Gastroesophageal sphincter (tissue), 4 donors: Measurements from ENCODE around the gene VPS8. TPM values are rescaled to one million over a fixed set of nuclear protein-coding genes. Genes with fewer than 3 reads are reported as not detected.

Experiments
- ATAC-seq: fragments of 150-250 bp; one replicate; pipeline ENCODE4 v1.9.1; 2016; ENCODE audit warnings: mild to moderate bottlenecking, moderate library complexity
- H3K27ac ChIP-seq, 4 donors: fragments of 200-600 bp; sonication (generic) in 3 of 4; 1 replicate in 3 of 4; 2 replicates in 1 of 4; pipeline ENCODE4 v1.5.1; 2016 to 2019
- H3K27me3 ChIP-seq: fragments of 200-600 bp; sonication (generic); one replicate; pipeline ENCODE4 v1.5.1; 2019
- H3K36me3 ChIP-seq, 2 donors: fragments of 200-600 bp; sonication (generic); one replicate each; pipeline ENCODE4 v1.5.1; 2019; ENCODE audit warnings: control low read depth in 1 of 2
- H3K4me1 ChIP-seq, 3 donors: fragments of 200-600 bp; sonication (generic); 1 replicate in 2 of 3; 2 replicates in 1 of 3; pipeline ENCODE4 v1.5.1; 2016 to 2019; ENCODE audit warnings: control low read depth in 2 of 3
- H3K4me3 ChIP-seq, 2 donors: fragments of 200-600 bp; sonication (generic); one replicate each; pipeline ENCODE4 v1.5.1; 2019; ENCODE audit warnings: mild to moderate bottlenecking in 1 of 2, moderate library complexity in 1 of 2
- H3K9me3 ChIP-seq, 3 donors: fragments of 200-600 bp; sonication (generic); one replicate each; pipeline ENCODE4 v1.5.1; 2017 to 2019; ENCODE audit warnings: control low read depth in 2 of 3
- EP300 ChIP-seq: sonication (generic); formaldehyde crosslinking; IDR thresholded peaks from one replicate; pipeline ENCODE4 v1.6.1; 2017; ENCODE audit warnings: antibody characterized with exemption, mild to moderate bottlenecking
- POLR2A ChIP-seq, 2 donors: fragments of 450-650 bp; IDR thresholded peaks; one replicate each; pipeline ENCODE4 v1.6.1; 2017; ENCODE audit warnings: antibody characterized with exemption in 2 of 2, mild to moderate bottlenecking in 2 of 2, moderate library complexity in 1 of 2
- POLR2AphosphoS5 ChIP-seq: sonication (generic); formaldehyde crosslinking; IDR thresholded peaks from one replicate; pipeline ENCODE4 v1.6.1; 2017; ENCODE audit warnings: antibody characterized with exemption
- WGBS, 2 donors: methylation state at CpG; one replicate each; pipeline ENCODE4 v1.1.5; 2018; ENCODE audit warnings: low coverage in 1 of 2; 5-methylcytosine and 5-hydroxymethylcytosine counted together
- total RNA-seq, 4 donors: library from RNA; depleted of rRNA; stranded (reverse); fragments of >200 nt; gene quantifications; one replicate each; pipeline ENCODE4 v1.1.0, GENCODE V29; 2016
- TF ChIP-seq, protein P1 (sequence below), 4 experiments: fragments of 200-600 bp in 2 of 4; fragments of 450-650 bp in 2 of 4; sonication (generic) in 1 of 4; IDR thresholded peaks; one replicate each; pipeline ENCODE4 v1.5.1; 2017 to 2019; ENCODE audit warnings: antibody characterized with exemption in 4 of 4, mild to moderate bottlenecking in 2 of 4, moderate library complexity in 2 of 4

Gene VPS8
- total RNA-seq, 4 donors from 2014 or later: 27.1 to 72.5 (median 40.8) TPM

DNA sequence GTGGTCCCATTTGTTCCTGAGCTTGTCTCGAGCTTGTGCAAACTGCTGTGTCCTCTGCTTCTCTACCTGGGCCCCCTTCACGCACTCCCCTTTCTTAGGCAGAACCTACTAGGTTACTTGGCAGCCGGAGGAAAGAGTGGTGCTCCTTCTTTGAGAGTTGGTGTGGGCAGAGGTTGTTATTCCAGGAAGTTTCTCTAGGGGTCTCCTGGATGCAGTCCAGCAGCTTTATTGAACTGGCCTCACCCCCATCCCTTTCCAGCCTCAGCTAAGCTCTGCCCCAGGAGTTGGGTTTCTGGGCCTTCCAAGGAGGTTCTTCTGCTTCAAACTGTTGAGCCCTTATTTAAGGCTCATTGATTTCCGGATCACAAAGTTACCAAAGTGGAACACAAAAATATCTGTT, 237.7 kb downstream of the VPS8 start:
- H3K4me1 ChIP-seq: peaks cover 0 to 4% (median 0%) of the 10 kb centered on the region in 3 donors
- no peak for ATAC-seq
- TF ChIP-seq EP300 (no peak), POLR2AphosphoS5 (no peak), POLR2A (IDR thresholded peaks at IDR 0.05) (no peak)
- TF ChIP-seq, protein P1, sequence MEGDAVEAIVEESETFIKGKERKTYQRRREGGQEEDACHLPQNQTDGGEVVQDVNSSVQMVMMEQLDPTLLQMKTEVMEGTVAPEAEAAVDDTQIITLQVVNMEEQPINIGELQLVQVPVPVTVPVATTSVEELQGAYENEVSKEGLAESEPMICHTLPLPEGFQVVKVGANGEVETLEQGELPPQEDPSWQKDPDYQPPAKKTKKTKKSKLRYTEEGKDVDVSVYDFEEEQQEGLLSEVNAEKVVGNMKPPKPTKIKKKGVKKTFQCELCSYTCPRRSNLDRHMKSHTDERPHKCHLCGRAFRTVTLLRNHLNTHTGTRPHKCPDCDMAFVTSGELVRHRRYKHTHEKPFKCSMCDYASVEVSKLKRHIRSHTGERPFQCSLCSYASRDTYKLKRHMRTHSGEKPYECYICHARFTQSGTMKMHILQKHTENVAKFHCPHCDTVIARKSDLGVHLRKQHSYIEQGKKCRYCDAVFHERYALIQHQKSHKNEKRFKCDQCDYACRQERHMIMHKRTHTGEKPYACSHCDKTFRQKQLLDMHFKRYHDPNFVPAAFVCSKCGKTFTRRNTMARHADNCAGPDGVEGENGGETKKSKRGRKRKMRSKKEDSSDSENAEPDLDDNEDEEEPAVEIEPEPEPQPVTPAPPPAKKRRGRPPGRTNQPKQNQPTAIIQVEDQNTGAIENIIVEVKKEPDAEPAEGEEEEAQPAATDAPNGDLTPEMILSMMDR (IDR thresholded peaks at IDR 0.05): no peak
- no peak overlapping the region for H3K27ac ChIP-seq
- peaks cover 0 to 68% of the 10 kb centered on the region in 2 donors for H3K36me3 ChIP-seq
- no peak overlapping the region for H3K4me3 ChIP-seq
- no peaks in the 10 kb centered on the region for H3K27me3 ChIP-seq
- 94% methylated on average over 3 of the region's 4 CpGs for WGBS, 2 donors
- no peaks in the 10 kb centered on the region for H3K9me3 ChIP-seq

GRCh38 chr3:185051801-185052200, 239.8 kb downstream of the VPS8 start:
- H3K4me3 ChIP-seq: no peak overlapping the region
- no peaks in the 10 kb centered on the region for H3K4me1 ChIP-seq
- peaks cover 0 to 6% (median 0%) of the 10 kb centered on the region in 3 donors for H3K9me3 ChIP-seq
- no peak overlapping the region for H3K27ac ChIP-seq
- no peaks in the 10 kb centered on the region for H3K27me3 ChIP-seq
- TF ChIP-seq POLR2AphosphoS5 (no peak), POLR2A (IDR thresholded peaks at IDR 0.05) (no peak), EP300 (no peak)
- TF ChIP-seq, protein P1 (IDR thresholded peaks at IDR 0.05): no peak
- H3K36me3 ChIP-seq: peaks cover 0 to 68% of the 10 kb centered on the region in 2 donors
- peak; percentile 28 for ATAC-seq
- WGBS, 2 donors: 36 to 61% methylated on average over 3 to 7 of the region's 8 CpGs

- no peak for ATAC-seq
- H3K36me3 ChIP-seq: peaks cover 0 to 68% of the 10 kb centered on the region in 2 donors
- 66 to 87% methylated on average over 2 to 6 of the region's 6 CpGs for WGBS, 2 donors
- TF ChIP-seq EP300 (no peak), POLR2AphosphoS5 (no peak), POLR2A (IDR thresholded peaks at IDR 0.05) (no peak)
- TF ChIP-seq, protein P1 (IDR thresholded peaks at IDR 0.05): no peak
- no peaks in the 10 kb centered on the region for H3K27me3 ChIP-seq
- H3K27ac ChIP-seq: no peak overlapping the region
- H3K4me3 ChIP-seq: no peak overlapping the region
- H3K9me3 ChIP-seq: peaks cover 0 to 14% (median 0%) of the 10 kb centered on the region in 3 donors
- H3K4me1 ChIP-seq: no peaks in the 10 kb centered on the region
Observed at GRCh38 chr3:185052631-185053030, 240.7 kb downstream of the VPS8 start.

DNA sequence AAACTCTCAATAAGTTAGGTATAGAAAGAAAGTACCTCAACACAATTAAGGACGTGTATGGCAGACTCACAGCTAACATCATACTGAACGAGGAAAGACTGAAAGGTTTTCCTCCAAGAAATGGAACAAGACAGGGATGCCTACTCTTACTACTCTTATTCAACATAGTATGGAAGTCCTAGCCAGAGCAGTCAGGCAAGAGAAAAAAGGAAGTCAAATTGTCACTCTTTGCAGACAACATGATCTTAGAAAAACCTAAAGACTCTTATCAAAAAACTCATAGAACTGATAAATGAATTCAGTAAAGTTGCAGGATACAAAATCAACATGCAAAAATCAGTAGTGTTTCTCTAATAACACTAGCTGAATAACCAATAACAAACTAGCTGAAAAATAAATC, 244.9 kb downstream of the VPS8 start:
- 83 to 100% methylated on average over 2 of the region's 2 CpGs for WGBS, 2 donors
- TF ChIP-seq POLR2A (IDR thresholded peaks at IDR 0.05) (no peak), POLR2AphosphoS5 (no peak), EP300 (no peak)
- TF ChIP-seq, protein P1 (IDR thresholded peaks at IDR 0.05): no peak
- no peak for ATAC-seq
- H3K4me3 ChIP-seq: no peak overlapping the region
- peaks cover 0 to 28% of the 10 kb centered on the region in 2 donors for H3K36me3 ChIP-seq
- H3K27ac ChIP-seq: no peak overlapping the region
- H3K4me1 ChIP-seq: no peaks in the 10 kb centered on the region
- no peaks in the 10 kb centered on the region for H3K27me3 ChIP-seq
- peaks cover 0 to 18% (median 0%) of the 10 kb centered on the region in 3 donors for H3K9me3 ChIP-seq

GRCh38 chr3:185057829-185058228, 245.9 kb downstream of the VPS8 start:
- Histone ChIP-seq H3K27me3 (no peaks in the 10 kb centered on the region), H3K27ac (no peak overlapping the region), H3K4me3 (no peak overlapping the region), H3K9me3 (peaks cover 0 to 18% (median 0%) of the 10 kb centered on the region in 3 donors), H3K4me1 (no peaks in the 10 kb centered on the region), H3K36me3 (peaks cover 0 to 18% of the 10 kb centered on the region in 2 donors)
- TF ChIP-seq EP300 (no peak), POLR2A (IDR thresholded peaks at IDR 0.05) (no peak), POLR2AphosphoS5 (no peak)
- TF ChIP-seq, protein P1 (IDR thresholded peaks at IDR 0.05): no peak
- 92 to 100% methylated on average over 1 of the region's 1 CpG for WGBS, 2 donors
- no peak for ATAC-seq
